ENCODE measurements around the gene XRCC1.

GRCh38 chr19:43526884-43527859 lies 48.2 kb downstream of the XRCC1 start, which contains the start of gene ETHE1:
- TF ChIP-seq CTCF (IDR thresholded peaks at IDR 0.05) (peak in 1 of 6 experiments; percentile 13), POLR2A (IDR thresholded peaks at IDR 0.05) (peak; percentile 10 to 85)

Data from thyroid gland (tissue), 4 donors.